Right lung (tissue), 5 donors: ENCODE measurements around the gene OR7A17. TPM values are rescaled to one million over a fixed set of nuclear protein-coding genes. Genes with fewer than 3 reads are reported as not detected.

Experiments
- polyA plus RNA-seq, 5 donors: library from polyadenylated mRNA; unstranded; fragments of 120-200 nt; gene quantifications; one replicate each; pipeline versions ENCODE4 v1.2.1 to v1.2.3, GENCODE V29; 2013; ENCODE audit warnings: inconsistent platforms in 1 of 5, low replicate concordance in 1 of 5; ENCODE audit not compliant: insufficient read length in 5 of 5, insufficient read depth in 1 of 5

Gene OR7A17
- polyA plus RNA-seq, 5 donors, result 0.03 to 0.05 TPM; not detected in 3

Other genes starting within 250 kb of the OR7A17 start
- under 1 TPM in 3 of 5 donors, not detected in 2; 0.13 to 0.15 (median 0.14) TPM for gene ADGRE3, start 211.3 kb downstream of the OR7A17 start, polyA plus RNA-seq
- gene ZNF333, start 196.1 kb downstream of the OR7A17 start, polyA plus RNA-seq, result 10 to 100 TPM; 26.2 to 36.2 (median 33.1) TPM
- gene ADGRE2, start 107.6 kb downstream of the OR7A17 start, polyA plus RNA-seq, result under 1 TPM; 0.35 to 0.96 (median 0.63) TPM
- gene OR7A5, start 50.9 kb downstream of the OR7A17 start, polyA plus RNA-seq, result not detected
- gene OR7C1, start 50.9 kb downstream of the OR7A17 start, polyA plus RNA-seq, result under 1 TPM; 0.05 to 0.22 (median 0.12) TPM
- gene OR7A10, start 37.2 kb downstream of the OR7A17 start, polyA plus RNA-seq, result not detected
- gene OR7C2, start 55.4 kb upstream of the OR7A17 start, polyA plus RNA-seq, result not detected
- under 1 TPM; 0.09 to 0.33 (median 0.21) TPM for gene SLC1A6, start 93.7 kb upstream of the OR7A17 start, polyA plus RNA-seq
- not detected for gene CASP14, start 163.3 kb upstream of the OR7A17 start, polyA plus RNA-seq
- under 1 TPM; 0.05 to 0.15 (median 0.09) TPM for gene OR1I1, start 196.1 kb upstream of the OR7A17 start, polyA plus RNA-seq
- 10 to 100 TPM; 16.6 to 33.0 (median 21.8) TPM for gene SYDE1, start 221.3 kb upstream of the OR7A17 start, polyA plus RNA-seq